Measurements from ENCODE around the gene PTPDC1. TPM values are rescaled to one million over a fixed set of nuclear protein-coding genes. Genes with fewer than 3 reads are reported as not detected.
"Not testable (repeated sequence)": the region's sequence is repeated elsewhere in the genome, so short reads cannot be mapped to it uniquely, and the experiment has no call there.

The PTPDC1 gene
- total and polyA plus RNA-seq, 7 experiments from 2014 or later: 2.5 to 8.5 (median 4.4) TPM

DNA sequence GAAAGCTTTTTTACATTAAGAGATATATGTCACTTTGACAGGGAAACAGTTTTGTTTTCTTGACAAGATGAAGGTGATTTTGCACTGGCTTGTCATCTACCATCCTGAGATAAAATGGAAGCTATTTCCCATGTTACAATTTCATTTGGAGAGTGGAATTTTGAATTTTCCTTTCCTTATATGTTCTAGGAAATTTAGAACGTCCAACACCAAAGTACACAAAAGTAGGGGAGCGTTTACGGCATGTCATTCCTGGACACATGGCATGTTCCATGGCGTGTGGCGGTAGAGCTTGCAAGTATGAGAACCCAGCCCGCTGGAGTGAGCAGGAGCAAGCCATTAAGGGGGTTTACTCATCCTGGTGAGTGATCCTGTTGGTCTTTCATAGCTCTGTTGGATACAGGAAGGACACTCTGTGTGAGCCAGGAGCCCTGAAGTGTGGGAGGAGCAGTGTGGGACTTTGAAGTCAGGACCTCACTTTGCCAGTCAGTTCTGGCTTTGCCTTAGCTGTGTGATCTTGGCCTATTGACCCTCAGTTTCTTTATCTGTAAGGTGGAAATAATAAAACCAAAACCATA is 887 bp downstream of the PTPDC1 start:
- H3K27ac ChIP-seq (ENCODE audit: low read depth, low read length): no peak overlapping the region
- no peak for DNase-seq
- intact Hi-C loops (cut with micrococcal nuclease): no loop called here
- no peaks in the 10 kb centered on the region for H3K9me3 ChIP-seq (ENCODE audit: control insufficient read depth in 2 of 3, low read length in 3 of 3)
- no peak for ATAC-seq
- Mint-ChIP-seq H3K9me3 (no peaks in the 10 kb centered on the region), H3K36me3 (peaks cover 0 to 16% (median 5%) of the 10 kb centered on the region in 5 donors), H3K4me3 (no peak overlapping the region), H3K27ac (peak overlapping the region in 3 of 9 donors; percentile 31 to 78 (median 52)), H3K27me3 (no peaks in the 10 kb centered on the region), H3K4me1 (no peaks in the 10 kb centered on the region)
- POLR2A ChIA-PET: interaction anchor here (0.7 kb wide), 1 partner anchor 164 kb away, joined by 3 read pairs; no protein-coding TSS in a partner anchor
- H3K36me3 ChIP-seq (ENCODE audit: control insufficient read depth in 2 of 3, insufficient read depth in 3 of 3, low read length in 3 of 3): no peaks in the 10 kb centered on the region
- H3K4me1 ChIP-seq (ENCODE audit: control insufficient read depth in 2 of 2, insufficient read depth in 2 of 2, low read length in 2 of 2): no peaks in the 10 kb centered on the region
- CTCF ChIA-PET: interaction anchor here (0.9 kb wide), 1 partner anchor 129 kb away, joined by 3 read pairs; no protein-coding TSS in a partner anchor
- no peak overlapping the region for H3K4me3 ChIP-seq (ENCODE audit: low read length)
- no peaks in the 10 kb centered on the region for H3K27me3 ChIP-seq (ENCODE audit: control insufficient read depth in 2 of 2, insufficient read depth in 2 of 2, low read length in 2 of 2)

GRCh38 chr9:94086486-94087345 is 2.5 kb downstream of the PTPDC1 start:
- Mint-ChIP-seq H3K27ac (peak overlapping the region in 1 of 9 donors; percentile 11), H3K4me1 (no peaks in the 10 kb centered on the region), H3K4me3 (no peak overlapping the region), H3K27me3 (no peaks in the 10 kb centered on the region), H3K36me3 (peaks cover 0 to 16% (median 5%) of the 10 kb centered on the region in 5 donors), H3K9me3 (no peaks in the 10 kb centered on the region)
- DNase-seq: no peak
- POLR2A ChIA-PET: interaction anchor here (0.6 kb wide), 1 partner anchor 120 kb away, joined by 3 read pairs; no protein-coding TSS in a partner anchor
- H3K4me3 ChIP-seq (ENCODE audit: low read length): no peak overlapping the region
- H3K36me3 ChIP-seq (ENCODE audit: control insufficient read depth in 2 of 3, insufficient read depth in 3 of 3, low read length in 3 of 3): no peaks in the 10 kb centered on the region
- no peaks in the 10 kb centered on the region for H3K9me3 ChIP-seq (ENCODE audit: control insufficient read depth in 2 of 3, low read length in 3 of 3)
- ATAC-seq: no peak
- intact Hi-C loops (cut with micrococcal nuclease): no loop called here
- H3K27me3 ChIP-seq (ENCODE audit: control insufficient read depth in 2 of 2, insufficient read depth in 2 of 2, low read length in 2 of 2): no peaks in the 10 kb centered on the region
- H3K4me1 ChIP-seq (ENCODE audit: control insufficient read depth in 2 of 2, insufficient read depth in 2 of 2, low read length in 2 of 2): no peaks in the 10 kb centered on the region
- CTCF ChIA-PET: interaction anchor here (0.9 kb wide), 1 partner anchor 39 kb away, joined by 3 read pairs; no protein-coding TSS in a partner anchor
- H3K27ac ChIP-seq (ENCODE audit: low read depth, low read length): no peak overlapping the region

GRCh38 chr9:94094219-94095145 is 10.2 kb downstream of the PTPDC1 start:
- H3K27me3 ChIP-seq (ENCODE audit: control insufficient read depth in 2 of 2, insufficient read depth in 2 of 2, low read length in 2 of 2); H3K9me3 Mint-ChIP-seq; H3K27me3 Mint-ChIP-seq; ATAC-seq; H3K4me3 Mint-ChIP-seq; intact Hi-C loops (cut with micrococcal nuclease); H3K36me3 ChIP-seq (ENCODE audit: control insufficient read depth in 2 of 3, insufficient read depth in 3 of 3, low read length in 3 of 3); H3K4me1 ChIP-seq (ENCODE audit: control insufficient read depth in 2 of 2, insufficient read depth in 2 of 2, low read length in 2 of 2); H3K4me3 ChIP-seq (ENCODE audit: low read length); H3K27ac Mint-ChIP-seq; POLR2A ChIA-PET; CTCF ChIA-PET; H3K4me1 Mint-ChIP-seq; H3K9me3 ChIP-seq (ENCODE audit: control insufficient read depth in 2 of 3, low read length in 3 of 3); H3K27ac ChIP-seq (ENCODE audit: low read depth, low read length); DNase-seq: not testable (repeated sequence)
- peaks cover 0 to 32% (median 6%) of the 10 kb centered on the region in 5 donors for H3K36me3 Mint-ChIP-seq

DNA sequence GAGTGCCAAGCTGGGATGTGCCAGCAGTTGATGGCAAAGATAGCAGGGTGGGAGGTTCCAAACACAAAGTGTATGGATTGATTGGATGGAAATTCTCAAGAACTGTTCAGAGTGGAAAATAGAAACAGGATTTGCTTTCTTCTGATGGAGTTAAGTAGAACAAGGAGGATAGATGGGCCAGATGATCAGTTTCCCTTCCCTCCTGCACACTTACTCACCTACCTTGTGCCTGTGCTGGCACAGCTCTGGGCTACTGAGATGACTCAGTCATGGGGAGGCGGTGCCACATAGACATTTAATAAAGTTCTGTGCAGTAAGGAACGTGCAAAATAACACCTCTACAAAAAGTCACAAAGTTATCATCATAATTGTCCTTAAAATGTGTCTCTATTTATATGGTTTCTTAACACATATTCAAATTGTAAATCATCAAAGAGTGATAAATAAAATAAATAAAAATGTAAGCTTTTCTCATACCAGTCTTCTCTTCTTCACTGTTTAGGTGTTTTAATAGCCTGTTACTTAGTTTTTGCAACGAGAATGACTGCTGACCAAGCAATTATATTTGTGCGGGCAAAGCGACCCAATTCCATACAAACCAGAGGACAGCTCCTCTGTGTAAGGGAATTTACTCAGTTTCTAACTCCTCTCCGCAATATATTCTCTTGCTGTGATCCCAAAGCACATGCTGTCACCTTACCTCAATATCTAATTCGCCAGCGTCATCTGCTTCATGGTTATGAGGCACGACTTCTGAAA is 12.7 kb downstream of the PTPDC1 start:
- DNase-seq: no peak
- Mint-ChIP-seq H3K4me3 (no peak overlapping the region), H3K36me3 (peaks cover 0 to 32% (median 6%) of the 10 kb centered on the region in 5 donors), H3K27ac (no peak overlapping the region), H3K27me3 (no peaks in the 10 kb centered on the region), H3K9me3 (no peaks in the 10 kb centered on the region), H3K4me1 (peaks cover 4 to 16% (median 7%) of the 10 kb centered on the region in 7 donors)
- peaks cover 0 to 8% (median 0%) of the 10 kb centered on the region in 3 experiments for H3K36me3 ChIP-seq (ENCODE audit: control insufficient read depth in 2 of 3, insufficient read depth in 3 of 3, low read length in 3 of 3)
- intact Hi-C loops (cut with micrococcal nuclease): no loop called here
- ATAC-seq: no peak
- no peak overlapping the region for H3K27ac ChIP-seq (ENCODE audit: low read depth, low read length)
- H3K9me3 ChIP-seq (ENCODE audit: control insufficient read depth in 2 of 3, low read length in 3 of 3): no peaks in the 10 kb centered on the region
- no peak overlapping the region for H3K4me3 ChIP-seq (ENCODE audit: low read length)
- POLR2A ChIA-PET: no interaction called here
- H3K27me3 ChIP-seq (ENCODE audit: control insufficient read depth in 2 of 2, insufficient read depth in 2 of 2, low read length in 2 of 2): no peaks in the 10 kb centered on the region
- CTCF ChIA-PET: no interaction called here
- peaks cover 0 to 6% of the 10 kb centered on the region in 2 donors for H3K4me1 ChIP-seq (ENCODE audit: control insufficient read depth in 2 of 2, insufficient read depth in 2 of 2, low read length in 2 of 2)

GRCh38 chr9:94097788-94098414 is 13.6 kb downstream of the PTPDC1 start:
- CTCF ChIA-PET: no interaction called here

More at GRCh38 chr9:94097788-94098414, 13.6 kb downstream of the PTPDC1 start:
- Mint-ChIP-seq H3K27ac (no peak overlapping the region), H3K9me3 (no peaks in the 10 kb centered on the region), H3K4me1 (peaks cover 4 to 16% (median 7%) of the 10 kb centered on the region in 7 donors), H3K27me3 (no peaks in the 10 kb centered on the region), H3K4me3 (no peak overlapping the region), H3K36me3 (peaks cover 0 to 32% (median 6%) of the 10 kb centered on the region in 5 donors)
- Histone ChIP-seq H3K4me1 (ENCODE audit: control insufficient read depth in 2 of 2, insufficient read depth in 2 of 2, low read length in 2 of 2) (peaks cover 0 to 6% of the 10 kb centered on the region in 2 donors), H3K4me3 (ENCODE audit: low read length) (no peak overlapping the region), H3K9me3 (ENCODE audit: control insufficient read depth in 2 of 3, low read length in 3 of 3) (no peaks in the 10 kb centered on the region), H3K36me3 (ENCODE audit: control insufficient read depth in 2 of 3, insufficient read depth in 3 of 3, low read length in 3 of 3) (peaks cover 0 to 8% (median 0%) of the 10 kb centered on the region in 3 experiments), H3K27ac (ENCODE audit: low read depth, low read length) (no peak overlapping the region), H3K27me3 (ENCODE audit: control insufficient read depth in 2 of 2, insufficient read depth in 2 of 2, low read length in 2 of 2) (no peaks in the 10 kb centered on the region)
- no peak for DNase-seq
- intact Hi-C loops (cut with micrococcal nuclease): no loop called here
- no peak for ATAC-seq
- POLR2A ChIA-PET: no interaction called here
